IMR-90 (cell line): Measurements from ENCODE around the gene KRTAP12-3. TPM values are rescaled to one million over a fixed set of nuclear protein-coding genes. Genes with fewer than 3 reads are reported as not detected.

Source experiments
- ATAC-seq: fragments of 200-7000 bp; cut with Tn5 transposase; 2 replicates; pipeline ENCODE4 v1.9.1; 2020; ENCODE audit warnings: low read depth, mild to moderate bottlenecking, moderate library complexity
- BruUV-seq: library from RNA; stranded (reverse); fragments of 400-500 nt; replicated peaks from 2 replicates; lab custom pipeline; 2021; lab: Mats Ljungman, UMichigan
- CTCF ChIA-PET: fragments of 300-600 bp; formaldehyde crosslinking; extraction: SDS; loops from one replicate; lab custom pipeline; 2021; ENCODE audit warnings: antibody characterized with exemption; lab: Yijun Ruan, JAX
- POLR2A ChIA-PET: fragments of 300-600 bp; sonication (Branson Sonifier 250); formaldehyde crosslinking; loops from one replicate; lab custom pipeline; 2022; ENCODE audit warnings: antibody characterized with exemption; ENCODE audit not compliant: unreplicated experiment; lab: Charles Lee
- DNase-seq: peaks from one replicate; pipeline ENCODE4 v3.0.0; 2013
- H2AFZ ChIP-seq: replicated peaks from 2 replicates; pipeline ENCODE3; 2013; ENCODE audit warnings: low read length, mild to moderate bottlenecking; ENCODE audit not compliant: poor library complexity
- H2AK5ac ChIP-seq: 2 replicates; pipeline ENCODE4 v1.6.1; 2013; ENCODE audit warnings: low read depth, low read length, inconsistent platforms
- H2AK9ac ChIP-seq: replicated peaks from 2 replicates; pipeline ENCODE3; 2013; ENCODE audit warnings: mild to moderate bottlenecking, low read depth, low read length, moderate library complexity; ENCODE audit not compliant: poor library complexity
- H2BK120ac ChIP-seq: 2 replicates; pipeline ENCODE4 v1.6.1; 2013; ENCODE audit warnings: low read depth, low read length, inconsistent platforms
- H2BK15ac ChIP-seq: 3 replicates; pipeline ENCODE4 v1.6.1; 2013; ENCODE audit warnings: low read depth, low read length, inconsistent platforms
- H2BK20ac ChIP-seq: 2 replicates; pipeline ENCODE4 v1.6.1; 2013; ENCODE audit warnings: low read depth, mild to moderate bottlenecking, inconsistent platforms, low read length, moderate library complexity
- H2BK5ac ChIP-seq: 2 replicates; pipeline ENCODE4 v1.6.1; 2013; ENCODE audit warnings: mild to moderate bottlenecking, low read depth, low read length, inconsistent platforms; ENCODE audit not compliant: poor library complexity, severe bottlenecking
- H3K14ac ChIP-seq: replicated peaks from 2 replicates; pipeline ENCODE4 v1.6.1; 2013; ENCODE audit warnings: low read depth, low read length, inconsistent platforms
- H3K18ac ChIP-seq: 2 replicates; pipeline ENCODE4 v1.6.1; 2013; ENCODE audit warnings: low read depth, low read length, control low read depth
- H3K23ac ChIP-seq: 2 replicates; pipeline ENCODE4 v1.6.1; 2013; ENCODE audit warnings: low read depth, low read length, inconsistent platforms
- H3K27ac ChIP-seq: 2 replicates; pipeline ENCODE4 v1.5.1; 2013; ENCODE audit warnings: mild to moderate bottlenecking, control low read depth, low read length; ENCODE audit not compliant: insufficient read depth
- H3K27me3 ChIP-seq: 2 replicates; pipeline ENCODE4 v1.6.1; 2013; ENCODE audit warnings: low read length; ENCODE audit not compliant: control insufficient read depth, insufficient read depth
- H3K36me3 ChIP-seq: 2 replicates; pipeline ENCODE4 v1.6.1; 2013; ENCODE audit warnings: low read length, mixed read lengths; ENCODE audit not compliant: control insufficient read depth, insufficient read depth
- H3K4ac ChIP-seq: 2 replicates; pipeline ENCODE4 v1.6.1; 2013; ENCODE audit warnings: low read depth, low read length, inconsistent platforms
- H3K4me1 ChIP-seq: 2 replicates; pipeline ENCODE4 v1.6.1; 2013; ENCODE audit warnings: low read length, mixed read lengths; ENCODE audit not compliant: control insufficient read depth, insufficient read depth
- H3K4me2 ChIP-seq: 2 replicates; pipeline ENCODE4 v1.6.1; 2013; ENCODE audit warnings: low read depth, mild to moderate bottlenecking, control low read depth, low read length, moderate library complexity
- H3K4me3 ChIP-seq: 2 replicates; pipeline ENCODE4 v1.5.1; 2013; ENCODE audit warnings: low read depth, mild to moderate bottlenecking, control low read depth, low read length, moderate library complexity; ENCODE audit not compliant: insufficient read depth
- H3K56ac ChIP-seq: 2 replicates; pipeline ENCODE4 v1.6.1; 2013; ENCODE audit warnings: low read length, inconsistent platforms; ENCODE audit not compliant: insufficient read depth; ENCODE audit errors: extremely low read depth
- H3K79me1 ChIP-seq, 2 experiments: 2 replicates each; pipeline ENCODE4 v1.6.1; 2013; ENCODE audit warnings: low read length in 2 of 2, inconsistent platforms in 1 of 2, low read depth in 1 of 2
- H3K9ac ChIP-seq: 2 replicates; pipeline ENCODE4 v1.6.1; 2013; ENCODE audit warnings: low read depth, low read length, control low read depth
- H3K9me1 ChIP-seq: 2 replicates; pipeline ENCODE4 v1.6.1; 2013; ENCODE audit warnings: low read length, inconsistent platforms; ENCODE audit not compliant: insufficient read depth
- H3K9me3 ChIP-seq: 2 replicates; pipeline ENCODE4 v1.6.1; 2013; ENCODE audit warnings: low read length; ENCODE audit not compliant: control insufficient read depth, insufficient read depth
- H4K20me1 ChIP-seq: 2 replicates; pipeline ENCODE4 v1.6.1; 2013; ENCODE audit warnings: low read length, inconsistent platforms; ENCODE audit not compliant: insufficient read depth
- H4K5ac ChIP-seq: 2 replicates; pipeline ENCODE4 v1.6.1; 2013; ENCODE audit warnings: mild to moderate bottlenecking, low read depth, low read length, control low read depth
- H4K8ac ChIP-seq, 2 experiments: 2 replicates each; pipeline ENCODE4 v1.6.1; 2013; ENCODE audit warnings: low read depth in 2 of 2, low read length in 2 of 2, control low read depth in 1 of 2, inconsistent platforms in 1 of 2
- H4K91ac ChIP-seq: 2 replicates; pipeline ENCODE4 v1.6.1; 2013; ENCODE audit warnings: low read depth, low read length, inconsistent platforms; ENCODE audit not compliant: insufficient read depth
- BHLHE40 ChIP-seq: fragments of 150-350 bp; IDR thresholded peaks from 2 replicates; pipeline ENCODE4 v1.6.1; 2016; ENCODE audit warnings: mild to moderate bottlenecking, low read depth, low read length
- CEBPB ChIP-seq: IDR thresholded peaks from 2 replicates; pipeline ENCODE4 v1.6.1; 2012; ENCODE audit warnings: low read depth, low read length, improper control_type of control experiment
- CHD1 ChIP-seq: IDR thresholded peaks from 2 replicates; pipeline ENCODE4 v1.6.1; 2012; ENCODE audit warnings: low read depth, low read length, improper control_type of control experiment
- FOS ChIP-seq: fragments of 150-350 bp; IDR thresholded peaks from 2 replicates; pipeline ENCODE4 v1.6.1; 2016; ENCODE audit warnings: low read depth, low read length
- MAFK ChIP-seq: IDR thresholded peaks from 2 replicates; pipeline ENCODE4 v1.6.1; 2012; ENCODE audit warnings: low read depth, low read length, improper control_type of control experiment
- MAZ ChIP-seq: IDR thresholded peaks from 2 replicates; pipeline ENCODE4 v1.6.1; 2012; ENCODE audit warnings: low read depth, mild to moderate bottlenecking, low read length, improper control_type of control experiment, moderate library complexity, borderline replicate concordance
- MXI1 ChIP-seq: IDR thresholded peaks from 2 replicates; pipeline ENCODE4 v1.6.1; 2012; ENCODE audit warnings: low read depth, mild to moderate bottlenecking, low read length, moderate library complexity, borderline replicate concordance
- NFE2L2 ChIP-seq: fragments of 150-350 bp; IDR thresholded peaks from 2 replicates; pipeline ENCODE4 v1.6.1; 2016; ENCODE audit warnings: low read depth, mild to moderate bottlenecking, low read length
- POLR2A ChIP-seq: IDR thresholded peaks from 2 replicates; pipeline ENCODE4 v1.6.1; 2012; ENCODE audit warnings: mild to moderate bottlenecking, low read depth, low read length
- RAD21 ChIP-seq: IDR thresholded peaks from 2 replicates; pipeline ENCODE4 v1.6.1; 2012; ENCODE audit warnings: low read length, improper control_type of control experiment
- RCOR1 ChIP-seq: IDR thresholded peaks from 2 replicates; pipeline ENCODE4 v1.6.1; 2012; ENCODE audit warnings: mild to moderate bottlenecking, low read length, improper control_type of control experiment; ENCODE audit not compliant: insufficient replicate concordance
- RFX5 ChIP-seq: IDR thresholded peaks from 2 replicates; pipeline ENCODE4 v1.8.0; 2012; ENCODE audit warnings: low read depth, mild to moderate bottlenecking, low read length, moderate library complexity
- SMC3 ChIP-seq: fragments of 150-350 bp; IDR thresholded peaks from 2 replicates; pipeline ENCODE4 v1.6.1; 2016; ENCODE audit warnings: low read depth, mild to moderate bottlenecking, antibody characterized with exemption, low read length, moderate library complexity
- WGBS, 2 experiments: methylation state at CpG; one replicate each; pipeline versions ENCODE4 v1.1.5 to v1.1.7; 2013; ENCODE audit warnings: missing lambda C conversion rate in 2 of 2; ENCODE audit not compliant: insufficient read length in 1 of 2; ENCODE audit errors: extremely low coverage in 2 of 2; 5-methylcytosine and 5-hydroxymethylcytosine counted together
- dilution Hi-C: fragments of 300-500 bp; cut with HindIII; formaldehyde crosslinking; loops from one replicate; pipeline ENCODE4 v1.14.3; 2018; ENCODE audit warnings: low sequenced_read_pairs; ENCODE audit not compliant: unreplicated experiment
- in situ Hi-C: fragments of 300-500 bp; cut with MboI; formaldehyde crosslinking; loops from 3 replicates; pipeline ENCODE4 v1.14.3; 2019; ENCODE audit warnings: low sequenced_read_pairs, inconsistent platforms, mixed read lengths
- intact Hi-C: fragments of 100-400 bp; cut with micrococcal nuclease; formaldehyde crosslinking; loops from 2 replicates; pipeline ENCODE4 v1.10.0; 2022
- polyA plus RNA-seq, 3 experiments: library from polyadenylated mRNA; depleted of rRNA; stranded (reverse); fragments of >200 nt; gene quantifications; 2 replicates each; pipeline ENCODE4 v1.2.3, GENCODE V29; 2012; ENCODE audit warnings: low replicate concordance in 1 of 3
- total RNA-seq: library from RNA; depleted of rRNA; stranded (reverse); fragments of >200 nt; gene quantifications from 2 replicates; pipeline ENCODE4 v1.2.3, GENCODE V29; 2012
- TF ChIP-seq, protein P1 (sequence below): conservative IDR thresholded peaks from 2 replicates; pipeline ENCODE4 v1.5.1; 2012; ENCODE audit warnings: mild to moderate bottlenecking, low read depth, low read length, improper control_type of control experiment
- TF ChIP-seq, protein P2 (sequence below): fragments of 150-350 bp; IDR thresholded peaks from 2 replicates; pipeline ENCODE4 v1.6.1; 2016; ENCODE audit warnings: low read depth, mild to moderate bottlenecking, low read length, moderate library complexity, borderline replicate concordance
- TF ChIP-seq, protein P3 (sequence below): fragments of 150-350 bp; IDR thresholded peaks from 2 replicates; pipeline ENCODE4 v1.6.1; 2017; ENCODE audit warnings: mild to moderate bottlenecking, antibody characterized with exemption, low read length, low read depth

Gene KRTAP12-3
- total and polyA plus RNA-seq, 2 of the 4 experiments (the other 2 are of a cell fraction): not detected

DNA sequence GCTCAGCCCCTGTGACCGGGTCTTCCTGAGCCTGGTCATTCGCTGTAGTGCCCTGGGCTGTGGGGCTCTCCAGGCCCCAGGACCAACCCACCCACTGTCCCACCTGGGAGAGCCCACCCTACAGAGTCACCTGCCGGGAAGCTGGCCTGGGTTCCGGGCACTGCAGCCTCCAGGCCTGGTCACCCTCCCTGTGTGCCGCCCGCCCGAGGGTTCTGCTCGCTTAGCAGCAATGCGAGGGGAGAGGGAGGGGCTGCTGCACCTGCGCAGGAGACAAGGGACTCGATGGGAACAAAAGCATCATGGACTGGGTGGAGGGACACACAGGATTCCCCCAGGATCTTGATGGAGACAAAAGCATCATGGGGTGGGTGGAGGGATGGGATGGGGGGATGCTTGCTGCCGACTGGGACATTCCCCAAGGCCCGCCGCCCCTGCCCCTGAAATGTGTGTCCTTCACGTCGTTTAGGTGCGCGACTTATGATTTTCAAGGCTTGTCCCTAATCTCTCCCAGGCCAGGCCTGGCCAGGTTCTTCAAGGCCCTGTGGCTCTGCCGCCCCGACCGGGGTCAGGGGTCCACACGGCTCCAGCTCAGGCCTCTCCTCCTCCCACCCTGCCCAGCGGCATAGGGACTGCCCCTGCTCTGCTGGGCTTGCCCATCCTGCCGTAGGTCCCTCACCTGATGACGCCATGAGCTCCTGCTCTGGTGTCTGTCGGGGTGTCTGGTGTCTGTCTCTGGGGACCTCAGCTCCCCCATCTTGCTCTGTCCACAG, 44.2 kb upstream of the KRTAP12-3 start:
- no peak overlapping the region for H3K9ac ChIP-seq
- in situ Hi-C loops: no loop called here
- CTCF ChIA-PET: no interaction called here
- no peak overlapping the region for H4K8ac ChIP-seq
- H3K4me2 ChIP-seq: no peak overlapping the region
- no peak overlapping the region for H2BK5ac ChIP-seq
- H3K79me1 ChIP-seq: no peaks in the 10 kb centered on the region
- no peak overlapping the region for H3K56ac ChIP-seq
- no peak overlapping the region for H2AFZ ChIP-seq
- no peak overlapping the region for H3K23ac ChIP-seq
- H3K4me1 ChIP-seq: no peaks in the 10 kb centered on the region
- H3K14ac ChIP-seq: no peak overlapping the region
- POLR2A ChIA-PET: no interaction called here
- TF ChIP-seq RCOR1 (no peak), RAD21 (no peak), CEBPB (no peak), NFE2L2 (no peak), MXI1 (no peak), RFX5 (no peak), BHLHE40 (no peak), CHD1 (no peak), FOS (no peak), MAZ (no peak), POLR2A (no peak), MAFK (no peak), SMC3 (no peak)
- TF ChIP-seq, protein P1, sequence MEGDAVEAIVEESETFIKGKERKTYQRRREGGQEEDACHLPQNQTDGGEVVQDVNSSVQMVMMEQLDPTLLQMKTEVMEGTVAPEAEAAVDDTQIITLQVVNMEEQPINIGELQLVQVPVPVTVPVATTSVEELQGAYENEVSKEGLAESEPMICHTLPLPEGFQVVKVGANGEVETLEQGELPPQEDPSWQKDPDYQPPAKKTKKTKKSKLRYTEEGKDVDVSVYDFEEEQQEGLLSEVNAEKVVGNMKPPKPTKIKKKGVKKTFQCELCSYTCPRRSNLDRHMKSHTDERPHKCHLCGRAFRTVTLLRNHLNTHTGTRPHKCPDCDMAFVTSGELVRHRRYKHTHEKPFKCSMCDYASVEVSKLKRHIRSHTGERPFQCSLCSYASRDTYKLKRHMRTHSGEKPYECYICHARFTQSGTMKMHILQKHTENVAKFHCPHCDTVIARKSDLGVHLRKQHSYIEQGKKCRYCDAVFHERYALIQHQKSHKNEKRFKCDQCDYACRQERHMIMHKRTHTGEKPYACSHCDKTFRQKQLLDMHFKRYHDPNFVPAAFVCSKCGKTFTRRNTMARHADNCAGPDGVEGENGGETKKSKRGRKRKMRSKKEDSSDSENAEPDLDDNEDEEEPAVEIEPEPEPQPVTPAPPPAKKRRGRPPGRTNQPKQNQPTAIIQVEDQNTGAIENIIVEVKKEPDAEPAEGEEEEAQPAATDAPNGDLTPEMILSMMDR: no peak
- TF ChIP-seq, protein P2, sequence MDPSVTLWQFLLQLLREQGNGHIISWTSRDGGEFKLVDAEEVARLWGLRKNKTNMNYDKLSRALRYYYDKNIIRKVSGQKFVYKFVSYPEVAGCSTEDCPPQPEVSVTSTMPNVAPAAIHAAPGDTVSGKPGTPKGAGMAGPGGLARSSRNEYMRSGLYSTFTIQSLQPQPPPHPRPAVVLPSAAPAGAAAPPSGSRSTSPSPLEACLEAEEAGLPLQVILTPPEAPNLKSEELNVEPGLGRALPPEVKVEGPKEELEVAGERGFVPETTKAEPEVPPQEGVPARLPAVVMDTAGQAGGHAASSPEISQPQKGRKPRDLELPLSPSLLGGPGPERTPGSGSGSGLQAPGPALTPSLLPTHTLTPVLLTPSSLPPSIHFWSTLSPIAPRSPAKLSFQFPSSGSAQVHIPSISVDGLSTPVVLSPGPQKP: no peak
- TF ChIP-seq, protein P3, sequence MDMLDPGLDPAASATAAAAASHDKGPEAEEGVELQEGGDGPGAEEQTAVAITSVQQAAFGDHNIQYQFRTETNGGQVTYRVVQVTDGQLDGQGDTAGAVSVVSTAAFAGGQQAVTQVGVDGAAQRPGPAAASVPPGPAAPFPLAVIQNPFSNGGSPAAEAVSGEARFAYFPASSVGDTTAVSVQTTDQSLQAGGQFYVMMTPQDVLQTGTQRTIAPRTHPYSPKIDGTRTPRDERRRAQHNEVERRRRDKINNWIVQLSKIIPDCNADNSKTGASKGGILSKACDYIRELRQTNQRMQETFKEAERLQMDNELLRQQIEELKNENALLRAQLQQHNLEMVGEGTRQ: no peak
- dilution Hi-C loops: no loop called here
- no peak overlapping the region for H2BK15ac ChIP-seq
- no peak for ATAC-seq
- peaks cover 3% of the 10 kb centered on the region; the same call in 1 of the 2 replicates for H3K27me3 ChIP-seq
- intact Hi-C loops: no loop called here
- no peak overlapping the region for H3K27ac ChIP-seq
- H4K5ac ChIP-seq: no peak overlapping the region
- 75% methylated on average over 11 of the region's 26 CpGs; no CpG with 5 or more reads in 1 of the 2 experiments for WGBS, 2 experiments
- H3K9me3 ChIP-seq: peaks cover 13% of the 10 kb centered on the region
- no peak overlapping the region for H2BK20ac ChIP-seq
- H4K20me1 ChIP-seq: no peaks in the 10 kb centered on the region
- H3K9me1 ChIP-seq: no peaks in the 10 kb centered on the region
- no peak overlapping the region for H2BK120ac ChIP-seq
- H4K91ac ChIP-seq: no peak overlapping the region
- H2AK9ac ChIP-seq: no peak overlapping the region
- no TSS peak for BruUV-seq
- H3K4me3 ChIP-seq: no peak overlapping the region
- DNase-seq: no peak
- no peak overlapping the region for H3K18ac ChIP-seq
- no peak overlapping the region for H2AK5ac ChIP-seq
- no peaks in the 10 kb centered on the region for H3K36me3 ChIP-seq
- H3K4ac ChIP-seq: no peak overlapping the region
